ENCODE results near the gene PPARA. TPM values are rescaled to one million over a fixed set of nuclear protein-coding genes. Genes with fewer than 3 reads are reported as not detected.
A peak's percentile ranks its signal among the peaks of the same experiment; 100 is the strongest.

PPARA gene
- total RNA-seq, 3 donors from 2014 or later (not counting 1 experiment from before 2014, with no cell fraction given), result 20.1 to 27.8 (median 27.0) TPM

- WGBS (ENCODE audit: insufficient coverage), result 94% methylated on average over 17 of the region's 17 CpGs
- DNase-seq (no peak), ATAC-seq (no peak)
- Histone ChIP-seq H3K27me3 (ENCODE audit: control insufficient read depth, insufficient read depth, low read length) (no peaks in the 10 kb centered on the region), H3K4me3 (ENCODE audit: low read length) (no peak overlapping the region), H3K36me3 (ENCODE audit: control insufficient read depth, insufficient read depth, low read length) (no peaks in the 10 kb centered on the region), H3K27ac (ENCODE audit: low read length) (no peak overlapping the region), H3K9me3 (ENCODE audit: control insufficient read depth, insufficient read depth, low read length) (no peaks in the 10 kb centered on the region), H3K4me1 (ENCODE audit: control insufficient read depth, insufficient read depth, low read length) (no peaks in the 10 kb centered on the region)
- H3K9me3 Mint-ChIP-seq, result no peaks in the 10 kb centered on the region
- intact Hi-C loops (cut with micrococcal nuclease), result no loop called here
- no peak overlapping the region for H3K27ac Mint-ChIP-seq
- no peaks in the 10 kb centered on the region for H3K36me3 Mint-ChIP-seq
- H3K27me3 Mint-ChIP-seq (ENCODE audit: low read depth in 2 of 2), result no peaks in the 10 kb centered on the region
- TF ChIP-seq CTCF (IDR thresholded peaks at IDR 0.05), result no peak
- H3K4me3 Mint-ChIP-seq, result no peak overlapping the region
- H3K4me1 Mint-ChIP-seq, result peaks cover 0 to 10% of the 10 kb centered on the region in 2 donors
Observed at GRCh38 chr22:46162771-46163556, 12.6 kb downstream of the PPARA start.

GRCh38 chr22:46163557-46163888, 13.2 kb downstream of the PPARA start:
- no peaks in the 10 kb centered on the region for H3K9me3 ChIP-seq (ENCODE audit: control insufficient read depth, insufficient read depth, low read length)
- Mint-ChIP-seq H3K36me3 (no peaks in the 10 kb centered on the region), H3K27me3 (ENCODE audit: low read depth in 2 of 2) (no peaks in the 10 kb centered on the region), H3K27ac (no peak overlapping the region), H3K9me3 (no peaks in the 10 kb centered on the region), H3K4me3 (no peak overlapping the region), H3K4me1 (peaks cover 0 to 10% of the 10 kb centered on the region in 2 donors)
- DNase-seq (no peak), ATAC-seq (peak in 1 of 3 donors; percentile 63)
- intact Hi-C loops (cut with micrococcal nuclease), result no loop called here
- H3K27me3 ChIP-seq (ENCODE audit: control insufficient read depth, insufficient read depth, low read length), result no peaks in the 10 kb centered on the region
- H3K4me1 ChIP-seq (ENCODE audit: control insufficient read depth, insufficient read depth, low read length), result no peaks in the 10 kb centered on the region
- no peak overlapping the region for H3K27ac ChIP-seq (ENCODE audit: low read length)
- H3K36me3 ChIP-seq (ENCODE audit: control insufficient read depth, insufficient read depth, low read length), result no peaks in the 10 kb centered on the region
- 38% methylated on average over 7 of the region's 11 CpGs for WGBS (ENCODE audit: insufficient coverage)
- no peak overlapping the region for H3K4me3 ChIP-seq (ENCODE audit: low read length)
- TF ChIP-seq CTCF (IDR thresholded peaks at IDR 0.05), result no peak

GRCh38 chr22:46165977-46166376, 15.7 kb downstream of the PPARA start:
- Mint-ChIP-seq H3K4me1 (peaks cover under 1 to 12% of the 10 kb centered on the region in 2 donors), H3K4me3 (no peak overlapping the region), H3K27me3 (ENCODE audit: low read depth in 2 of 2) (no peaks in the 10 kb centered on the region), H3K27ac (no peak overlapping the region), H3K36me3 (no peaks in the 10 kb centered on the region), H3K9me3 (no peaks in the 10 kb centered on the region)
- H3K4me3 ChIP-seq (ENCODE audit: low read length), result no peak overlapping the region
- H3K27me3 ChIP-seq (ENCODE audit: control insufficient read depth, insufficient read depth, low read length), result no peaks in the 10 kb centered on the region
- H3K36me3 ChIP-seq (ENCODE audit: control insufficient read depth, insufficient read depth, low read length), result no peaks in the 10 kb centered on the region
- no peak overlapping the region for H3K27ac ChIP-seq (ENCODE audit: low read length)
- intact Hi-C loops (cut with micrococcal nuclease), result no loop called here
- no peaks in the 10 kb centered on the region for H3K9me3 ChIP-seq (ENCODE audit: control insufficient read depth, insufficient read depth, low read length)
- DNase-seq (no peak), ATAC-seq (no peak)
- WGBS (ENCODE audit: insufficient coverage), result 95% methylated on average over 3 of the region's 3 CpGs
- no peaks in the 10 kb centered on the region for H3K4me1 ChIP-seq (ENCODE audit: control insufficient read depth, insufficient read depth, low read length)
- no peak for TF ChIP-seq CTCF (IDR thresholded peaks at IDR 0.05)

GRCh38 chr22:46169628-46170027, 19.3 kb downstream of the PPARA start:
- Histone ChIP-seq H3K4me1 (ENCODE audit: control insufficient read depth, insufficient read depth, low read length) (peaks cover 10% of the 10 kb centered on the region), H3K27me3 (ENCODE audit: control insufficient read depth, insufficient read depth, low read length) (no peaks in the 10 kb centered on the region), H3K9me3 (ENCODE audit: control insufficient read depth, insufficient read depth, low read length) (no peaks in the 10 kb centered on the region), H3K36me3 (ENCODE audit: control insufficient read depth, insufficient read depth, low read length) (no peaks in the 10 kb centered on the region), H3K4me3 (ENCODE audit: low read length) (no peak overlapping the region), H3K27ac (ENCODE audit: low read length) (no peak overlapping the region)
- Mint-ChIP-seq H3K9me3 (no peaks in the 10 kb centered on the region), H3K36me3 (no peaks in the 10 kb centered on the region), H3K27me3 (ENCODE audit: low read depth in 2 of 2) (no peaks in the 10 kb centered on the region), H3K27ac (no peak overlapping the region), H3K4me1 (peaks cover 19 to 25% of the 10 kb centered on the region in 2 donors), H3K4me3 (no peak overlapping the region)
- DNase-seq (no peak), ATAC-seq (no peak)
- TF ChIP-seq CTCF (IDR thresholded peaks at IDR 0.05), result no peak
- 82% methylated on average over 1 of the region's 1 CpG for WGBS (ENCODE audit: insufficient coverage)
- intact Hi-C loops (cut with micrococcal nuclease), result no loop called here

Measured in natural killer cell (primary cell).